Panc1 (cell line): ENCODE results near the gene KRT12. TPM values are rescaled to one million over a fixed set of nuclear protein-coding genes. Genes with fewer than 3 reads are reported as not detected.

Experiments
- ATAC-seq: fragments of 200-7000 bp; cut with Tn5 transposase; 2 replicates; pipeline ENCODE4 v1.9.1; 2020; ENCODE audit warnings: mild to moderate bottlenecking, moderate library complexity
- BruUV-seq: library from RNA; stranded (reverse); fragments of 400-500 nt; replicated peaks from 2 replicates; lab custom pipeline; 2021; lab: Mats Ljungman, UMichigan
- CTCF ChIA-PET: fragments of 300-600 bp; sonication (Branson Sonifier 250); formaldehyde crosslinking; loops from one replicate; lab custom pipeline; 2022; ENCODE audit warnings: antibody characterized with exemption; lab: Charles Lee
- POLR2A ChIA-PET: fragments of 300-600 bp; sonication (Branson Sonifier 250); formaldehyde crosslinking; loops from one replicate; lab custom pipeline; 2022; ENCODE audit warnings: antibody characterized with exemption; lab: Charles Lee
- DNase-seq: peaks from one replicate; pipeline ENCODE4 v3.0.0-alpha.2; 2010; ENCODE audit warnings: low read depth, low spot score
- H3K27ac ChIP-seq: 2 replicates; pipeline ENCODE4 v1.5.1; 2011; ENCODE audit warnings: mild to moderate bottlenecking, low read length, inconsistent platforms
- H3K27me3 ChIP-seq: fragments of 200-500 bp; sonication (Bioruptor generic); 2 replicates; pipeline ENCODE4 v1.6.0; 2014; ENCODE audit warnings: low read length, inconsistent platforms; ENCODE audit not compliant: control insufficient read depth, insufficient read depth
- H3K36me3 ChIP-seq: fragments of 200-500 bp; sonication (Bioruptor generic); 2 replicates; pipeline ENCODE4 v1.5.1; 2014; ENCODE audit warnings: inconsistent platforms, mild to moderate bottlenecking, low read length, moderate library complexity; ENCODE audit not compliant: control insufficient read depth, insufficient read depth
- H3K4me1 ChIP-seq: 2 replicates; pipeline ENCODE4 v1.5.1; 2011; ENCODE audit warnings: inconsistent platforms, mild to moderate bottlenecking, low read length, moderate library complexity; ENCODE audit not compliant: control insufficient read depth, insufficient read depth
- H3K4me3 ChIP-seq, 2 experiments: 2 replicates each; pipeline ENCODE4 v1.5.1; 2011 to 2012; ENCODE audit warnings: low read depth in 2 of 2, low read length in 2 of 2, mild to moderate bottlenecking in 2 of 2, inconsistent platforms in 1 of 2, moderate library complexity in 1 of 2
- H3K9me3 ChIP-seq: fragments of 200-500 bp; sonication (Bioruptor generic); 2 replicates; pipeline ENCODE4 v1.5.1; 2014; ENCODE audit warnings: low read depth, mild to moderate bottlenecking, inconsistent platforms, low read length, moderate library complexity; ENCODE audit not compliant: control insufficient read depth, insufficient read depth
- CTCF ChIP-seq: fragments of 450-650 bp; IDR thresholded peaks from 2 replicates; pipeline ENCODE4 v1.5.1; 2017; ENCODE audit warnings: mild to moderate bottlenecking
- POLR2AphosphoS5 ChIP-seq: IDR thresholded peaks from 2 replicates; pipeline ENCODE4 v1.6.1; 2012; ENCODE audit warnings: mild to moderate bottlenecking, low read depth, low read length, moderate library complexity
- SIN3A ChIP-seq: IDR thresholded peaks from 2 replicates; pipeline ENCODE4 v1.6.1; 2012; ENCODE audit warnings: low read depth, mild to moderate bottlenecking, low read length, moderate library complexity, borderline replicate concordance; ENCODE audit not compliant: insufficient read depth
- TCF7L2 ChIP-seq: IDR thresholded peaks from 2 replicates; pipeline ENCODE4 v1.6.1; 2011; ENCODE audit warnings: mild to moderate bottlenecking, low read depth, low read length, inconsistent platforms
- in situ Hi-C: cut with HindIII; loops from 2 replicates; pipeline ENCODE4 v1.10.0; 2016; ENCODE audit warnings: low sequenced_read_pairs, low pct_unique_long_range_greater_than_20kb
- intact Hi-C: fragments of 100-400 bp; cut with micrococcal nuclease; formaldehyde crosslinking; loops from one replicate; pipeline ENCODE4 v1.10.0; 2022; ENCODE audit not compliant: unreplicated experiment
- total RNA-seq: library from RNA; stranded (reverse); gene quantifications from one replicate; pipeline ENCODE4 v1.2.1, GENCODE V29; 2021; ENCODE audit not compliant: unreplicated experiment
- TF ChIP-seq, protein P1 (sequence below), 2 experiments: IDR thresholded peaks; 2 replicates each; pipeline ENCODE4 v1.6.1; 2011 to 2012; ENCODE audit warnings: low read depth in 2 of 2, control low read depth in 1 of 2, low read length in 1 of 2, mild to moderate bottlenecking in 1 of 2, moderate library complexity in 1 of 2; ENCODE audit not compliant: insufficient read depth in 1 of 2

KRT12 gene
- total RNA-seq, 1 experiment from 2014 or later: not detected

DNA sequence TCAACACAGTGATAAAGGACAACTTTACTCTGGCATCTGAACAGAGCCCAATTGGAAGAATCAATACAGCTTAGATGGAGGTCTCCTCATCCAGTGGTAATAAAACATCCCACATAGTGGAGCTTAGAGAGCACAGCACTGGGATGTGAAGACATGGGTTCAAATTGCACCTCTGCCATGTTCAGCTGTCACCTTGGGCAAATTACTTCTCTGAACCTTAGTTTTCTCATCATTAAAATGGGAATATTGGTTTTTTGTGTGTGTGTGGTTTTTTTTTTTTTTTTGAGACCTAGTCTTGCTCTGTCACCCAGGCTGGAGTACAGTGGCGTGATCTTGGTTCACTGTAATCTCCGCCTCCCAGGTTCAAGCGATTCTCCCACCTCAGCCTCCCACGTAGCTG is 31.0 kb downstream of the KRT12 start:
- no peak for DNase-seq
- Histone ChIP-seq H3K4me3 (no peak overlapping the region), H3K27me3 (no peaks in the 10 kb centered on the region), H3K36me3 (peaks cover 2% of the 10 kb centered on the region; the same call in 1 of the 2 replicates), H3K9me3 (no peaks in the 10 kb centered on the region), H3K4me1 (no peaks in the 10 kb centered on the region), H3K27ac (no peak overlapping the region)
- no peak for ATAC-seq
- TF ChIP-seq TCF7L2 (no peak), CTCF (no peak), SIN3A (no peak), POLR2AphosphoS5 (no peak)
- TF ChIP-seq, protein P1, sequence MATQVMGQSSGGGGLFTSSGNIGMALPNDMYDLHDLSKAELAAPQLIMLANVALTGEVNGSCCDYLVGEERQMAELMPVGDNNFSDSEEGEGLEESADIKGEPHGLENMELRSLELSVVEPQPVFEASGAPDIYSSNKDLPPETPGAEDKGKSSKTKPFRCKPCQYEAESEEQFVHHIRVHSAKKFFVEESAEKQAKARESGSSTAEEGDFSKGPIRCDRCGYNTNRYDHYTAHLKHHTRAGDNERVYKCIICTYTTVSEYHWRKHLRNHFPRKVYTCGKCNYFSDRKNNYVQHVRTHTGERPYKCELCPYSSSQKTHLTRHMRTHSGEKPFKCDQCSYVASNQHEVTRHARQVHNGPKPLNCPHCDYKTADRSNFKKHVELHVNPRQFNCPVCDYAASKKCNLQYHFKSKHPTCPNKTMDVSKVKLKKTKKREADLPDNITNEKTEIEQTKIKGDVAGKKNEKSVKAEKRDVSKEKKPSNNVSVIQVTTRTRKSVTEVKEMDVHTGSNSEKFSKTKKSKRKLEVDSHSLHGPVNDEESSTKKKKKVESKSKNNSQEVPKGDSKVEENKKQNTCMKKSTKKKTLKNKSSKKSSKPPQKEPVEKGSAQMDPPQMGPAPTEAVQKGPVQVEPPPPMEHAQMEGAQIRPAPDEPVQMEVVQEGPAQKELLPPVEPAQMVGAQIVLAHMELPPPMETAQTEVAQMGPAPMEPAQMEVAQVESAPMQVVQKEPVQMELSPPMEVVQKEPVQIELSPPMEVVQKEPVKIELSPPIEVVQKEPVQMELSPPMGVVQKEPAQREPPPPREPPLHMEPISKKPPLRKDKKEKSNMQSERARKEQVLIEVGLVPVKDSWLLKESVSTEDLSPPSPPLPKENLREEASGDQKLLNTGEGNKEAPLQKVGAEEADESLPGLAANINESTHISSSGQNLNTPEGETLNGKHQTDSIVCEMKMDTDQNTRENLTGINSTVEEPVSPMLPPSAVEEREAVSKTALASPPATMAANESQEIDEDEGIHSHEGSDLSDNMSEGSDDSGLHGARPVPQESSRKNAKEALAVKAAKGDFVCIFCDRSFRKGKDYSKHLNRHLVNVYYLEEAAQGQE (IDR thresholded peaks at IDR 0.05; ENCODE audit: insufficient read depth in 1 of 2, low read depth in 2 of 2, low read length in 1 of 2): no peak
- ChIA-PET CTCF (interaction anchor here (1.1 kb wide), 1 partner anchor 24 kb away, joined by 5 read pairs; no protein-coding TSS in a partner anchor), POLR2A (no interaction called here)
- in situ Hi-C loops: no loop called here
- no TSS peak for BruUV-seq
- intact Hi-C loops: no loop called here

- H3K36me3 ChIP-seq: peaks cover 2% of the 10 kb centered on the region; the same call in 1 of the 2 replicates
- ATAC-seq (no peak), DNase-seq (no peak)
- no peaks in the 10 kb centered on the region for H3K4me1 ChIP-seq
- POLR2A ChIA-PET: no interaction called here
- no peaks in the 10 kb centered on the region for H3K9me3 ChIP-seq
- TF ChIP-seq TCF7L2 (no peak), SIN3A (no peak), POLR2AphosphoS5 (no peak)
- no peak overlapping the region for H3K27ac ChIP-seq
- in situ Hi-C loops (no loop called here), intact Hi-C loops (no loop called here)
- no TSS peak for BruUV-seq
- H3K27me3 ChIP-seq: no peaks in the 10 kb centered on the region
- CTCF ChIA-PET: no interaction called here
- no peak overlapping the region for H3K4me3 ChIP-seq
These were observed 33.1 kb downstream of the KRT12 start for GRCh38 chr17:40833882-40834281.

DNA sequence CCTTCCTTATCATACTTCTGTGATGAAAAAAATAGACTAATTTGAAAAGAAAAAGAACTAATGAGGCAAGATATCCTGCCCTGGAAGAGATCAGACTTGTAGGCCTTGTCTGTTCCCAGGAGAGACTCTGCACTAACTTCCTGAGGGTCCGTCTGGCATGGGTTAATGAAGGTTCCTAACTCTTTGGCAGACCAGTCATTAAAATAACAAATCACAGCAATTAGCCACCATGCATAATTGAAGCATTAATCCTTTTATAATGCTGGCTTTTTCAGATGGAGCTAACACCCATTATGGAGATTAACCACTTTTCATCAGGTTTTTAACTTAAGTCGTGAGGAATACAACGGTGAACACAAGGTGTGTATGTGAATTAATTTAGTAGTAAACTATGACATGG is 34.2 kb downstream of the KRT12 start:
- intact Hi-C loops (no loop called here), in situ Hi-C loops (no loop called here)
- Histone ChIP-seq H3K4me1 (peaks cover 4% of the 10 kb centered on the region), H3K9me3 (no peaks in the 10 kb centered on the region), H3K36me3 (peaks cover 2% of the 10 kb centered on the region; the same call in 1 of the 2 replicates), H3K27me3 (no peaks in the 10 kb centered on the region), H3K27ac (no peak overlapping the region), H3K4me3 (no peak overlapping the region)
- no TSS peak for BruUV-seq
- POLR2A ChIA-PET: no interaction called here
- TF ChIP-seq POLR2AphosphoS5: no peak
- TF ChIP-seq SIN3A: no peak
- TF ChIP-seq, protein P1 (IDR thresholded peaks at IDR 0.05; ENCODE audit: insufficient read depth in 1 of 2, low read depth in 2 of 2, low read length in 1 of 2): no peak
- no peak for TF ChIP-seq CTCF
- TF ChIP-seq TCF7L2: no peak
- DNase-seq (no peak), ATAC-seq (no peak)
- CTCF ChIA-PET: no interaction called here
